ENCODE measurements around the gene KRT71. TPM values are rescaled to one million over a fixed set of nuclear protein-coding genes. Genes with fewer than 3 reads are reported as not detected.

KRT71 gene
- not detected in 2 replicates for total RNA-seq

GRCh38 chr12:52552681-52553195 is at the start of gene KRT71:
Gene KRT71 (minus strand): TSS chr12:52553145. CDS start chr12:52553077, 68 bp downstream.

GRCh38 chr12:52600941-52601481 is 48.1 kb upstream of the KRT71 start, which contains the start of gene KRT72:
Gene KRT72 (minus strand): TSS chr12:52601463. CDS start chr12:52601452, 11 bp downstream.

GRCh38 chr12:52573743-52574142 is 20.8 kb upstream of the KRT71 start, which contains the start of gene KRT74:
Gene KRT74 (minus strand): TSS chr12:52573843. CDS start chr12:52573777, 66 bp downstream.

GRCh38 chr12:52519826-52520662 is 32.9 kb downstream of the KRT71 start, which contains the start of gene KRT5:
Gene KRT5 (minus strand): TSS chr12:52520394. CDS start chr12:52520296, 98 bp downstream.

Other genes with a start within 250 kb of the KRT71 start
- not detected in 2 replicates for gene KRT83, start 231.7 kb downstream of the KRT71 start, total RNA-seq
- not detected in 2 replicates for gene KRT85, start 185.7 kb downstream of the KRT71 start, total RNA-seq
- gene KRT84, start 167.5 kb downstream of the KRT71 start, total RNA-seq, result not detected in 2 replicates
- not detected in 2 replicates for gene KRT82, start 146.8 kb downstream of the KRT71 start, total RNA-seq
- not detected in 2 replicates for gene KRT75, start 118.8 kb downstream of the KRT71 start, total RNA-seq
- under 0.01 TPM in 1 of 2 replicates, not detected in the other for gene KRT6B, start 101.0 kb downstream of the KRT71 start, total RNA-seq
- gene KRT6C, start 79.3 kb downstream of the KRT71 start, total RNA-seq, result not detected in 2 replicates
- gene KRT6A, start 59.9 kb downstream of the KRT71 start, total RNA-seq, result 0.27 and 0.56 TPM in 2 replicates
- 0.18 and 0.28 TPM in 2 replicates for gene KRT5, start 32.8 kb downstream of the KRT71 start, total RNA-seq
- not detected in 2 replicates for gene KRT74, start 20.7 kb upstream of the KRT71 start, total RNA-seq
- gene KRT72, start 48.3 kb upstream of the KRT71 start, total RNA-seq, result not detected in 2 replicates
- gene KRT73, start 65.4 kb upstream of the KRT71 start, total RNA-seq, result not detected in 2 replicates
- gene KRT2, start 99.1 kb upstream of the KRT71 start, total RNA-seq, result not detected in 2 replicates
- not detected in 2 replicates for gene KRT1, start 127.3 kb upstream of the KRT71 start, total RNA-seq
- gene KRT77, start 150.4 kb upstream of the KRT71 start, total RNA-seq, result not detected in 2 replicates
- not detected in 2 replicates for gene KRT76, start 224.2 kb upstream of the KRT71 start, total RNA-seq
- gene KRT3, start 243.0 kb upstream of the KRT71 start, total RNA-seq, result not detected in 2 replicates